ENCODE results near the gene PPP6R2.

Gene PPP6R2

DNA sequence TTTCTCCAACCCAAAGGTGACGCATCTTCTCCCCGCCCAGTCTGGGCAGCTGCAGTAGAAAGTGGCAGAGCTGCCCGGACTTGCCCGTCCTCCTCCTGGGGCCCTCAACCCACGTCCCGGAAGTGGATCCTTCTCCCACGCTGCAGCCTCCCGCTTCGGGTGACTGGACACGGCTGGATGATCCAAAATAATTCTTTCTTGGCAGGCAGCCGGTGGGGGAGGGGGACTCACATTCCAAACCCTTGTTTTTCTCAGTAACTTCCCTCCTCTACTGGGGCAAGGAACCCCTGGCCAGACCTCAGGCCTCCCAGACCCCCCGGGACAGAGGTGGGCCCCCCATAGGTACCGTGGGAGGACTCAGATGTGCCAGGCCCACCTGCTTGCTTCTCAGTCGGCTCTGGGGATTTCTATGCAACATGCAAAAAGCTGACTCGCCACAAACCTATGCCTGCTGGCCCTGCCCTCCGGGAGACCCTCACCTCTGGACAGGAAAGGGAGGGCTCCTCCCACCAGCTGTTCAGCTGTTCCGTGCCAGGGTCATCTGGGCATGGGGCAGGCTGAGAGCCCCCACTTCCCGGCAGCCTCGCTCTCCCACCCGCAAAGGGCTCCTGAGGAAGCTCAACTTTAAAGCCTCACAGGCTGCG lies 37.1 kb upstream of the PPP6R2 start:
- no peak for DNase-seq

DNA sequence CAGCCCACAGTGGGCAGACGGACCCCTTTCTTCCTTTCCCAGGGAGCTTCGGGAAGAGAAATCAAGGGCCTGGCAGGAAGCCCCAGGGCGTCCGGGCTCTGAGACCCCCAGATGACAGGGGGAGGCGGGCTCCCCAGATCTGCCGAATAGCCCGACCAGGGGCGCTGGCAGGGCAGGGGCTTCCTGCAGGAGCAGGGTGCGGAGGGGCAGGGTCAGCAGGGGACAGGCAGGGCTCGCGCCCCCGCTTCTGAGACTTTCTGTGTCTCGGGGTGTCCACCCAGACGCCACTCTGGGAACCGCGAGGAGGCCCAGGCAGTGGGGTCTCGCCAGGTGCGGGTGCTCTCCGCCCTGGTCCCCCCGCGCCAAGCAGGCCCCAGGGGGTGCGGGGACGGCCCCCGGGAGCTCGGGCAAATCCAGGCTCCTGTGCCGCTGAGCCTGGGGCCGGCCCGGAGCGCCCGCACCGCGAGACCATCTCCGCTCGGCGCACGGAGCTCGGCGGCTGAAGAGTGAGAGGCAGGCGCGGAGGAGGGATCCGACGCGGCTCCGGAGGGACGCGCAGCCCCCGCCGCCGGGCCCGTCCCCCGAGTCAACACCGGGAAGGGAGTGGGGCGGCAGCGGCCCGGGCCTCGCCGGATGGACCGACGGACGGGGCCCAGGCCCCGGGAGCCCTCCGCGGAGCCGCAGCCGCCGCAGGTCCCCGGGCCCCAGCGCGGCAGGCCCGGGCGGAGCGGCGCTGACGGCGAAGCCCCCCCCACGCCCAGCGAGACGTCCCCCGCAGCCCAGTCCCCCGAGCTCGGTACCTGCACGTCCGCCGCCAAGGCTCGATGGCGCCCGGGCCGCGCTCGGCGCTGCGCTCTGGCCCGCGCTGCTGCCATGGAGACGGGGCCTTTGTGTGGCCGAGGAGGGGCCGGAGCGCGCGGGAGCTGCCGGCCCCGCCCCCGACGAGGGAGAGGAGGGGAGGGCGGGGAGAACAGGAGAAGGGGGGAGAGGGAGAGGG lies 36.1 kb upstream of the PPP6R2 start, which contains the start of gene PLXNB2:
Gene PLXNB2, minus strand, starts transcription at position 894 of the 997 bp plus-strand sequence. CDS start 17,062 bp downstream, outside the sequence.
- peak; percentile 28 for DNase-seq

DNA sequence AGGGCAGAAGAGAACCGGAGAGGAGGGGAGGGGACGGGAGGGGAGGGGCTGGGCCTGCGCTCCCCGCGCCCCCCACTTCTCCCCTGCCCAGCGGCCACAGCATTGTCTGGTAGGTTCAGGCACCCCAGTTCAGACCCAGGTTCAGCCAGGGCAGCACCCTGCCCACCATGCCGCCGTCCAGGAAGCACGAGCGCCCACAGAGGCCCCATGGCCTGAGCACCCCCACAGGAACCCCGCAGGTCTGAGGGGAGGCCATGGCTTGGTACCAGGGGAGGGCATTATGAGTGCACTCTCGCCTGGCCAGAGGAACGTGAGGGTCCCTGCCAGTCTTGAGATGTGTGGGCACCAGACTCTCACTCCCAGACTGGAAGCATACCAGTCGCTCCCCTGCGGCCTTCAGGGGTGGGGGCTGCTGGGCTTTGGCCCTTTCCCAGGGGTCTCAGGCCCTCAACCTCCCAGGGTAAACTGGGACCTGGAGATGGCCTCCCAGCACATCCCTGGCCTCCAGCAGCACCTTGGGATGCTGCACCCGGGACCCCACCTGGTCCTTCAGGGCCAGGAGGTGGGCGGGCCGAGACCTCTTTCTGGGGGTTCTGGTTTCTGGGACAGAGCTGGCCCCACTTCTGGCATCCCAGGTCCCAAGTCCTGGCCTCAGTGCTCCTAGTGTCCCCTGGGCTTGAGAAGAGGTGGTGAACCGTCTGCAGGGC lies 35.1 kb upstream of the PPP6R2 start:
- no peak for DNase-seq

DNA sequence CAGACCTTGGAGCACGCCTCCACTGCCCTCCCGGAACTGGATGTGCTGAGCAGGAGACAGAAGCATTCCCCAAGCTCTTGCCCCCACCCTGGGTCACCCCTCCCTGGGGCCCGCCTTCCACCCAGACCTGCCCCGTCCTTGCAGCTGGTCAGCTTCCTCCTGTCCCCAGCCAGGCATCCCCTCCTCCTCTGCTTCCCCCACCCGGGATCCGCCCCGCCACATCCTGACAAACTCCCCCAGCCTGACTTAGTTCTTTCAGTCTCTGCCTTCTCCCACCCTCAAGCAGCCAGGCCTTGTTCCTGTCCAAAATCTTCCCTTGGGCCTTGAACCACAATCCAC lies 34.6 kb upstream of the PPP6R2 start:
- DNase-seq, result no peak

DNA sequence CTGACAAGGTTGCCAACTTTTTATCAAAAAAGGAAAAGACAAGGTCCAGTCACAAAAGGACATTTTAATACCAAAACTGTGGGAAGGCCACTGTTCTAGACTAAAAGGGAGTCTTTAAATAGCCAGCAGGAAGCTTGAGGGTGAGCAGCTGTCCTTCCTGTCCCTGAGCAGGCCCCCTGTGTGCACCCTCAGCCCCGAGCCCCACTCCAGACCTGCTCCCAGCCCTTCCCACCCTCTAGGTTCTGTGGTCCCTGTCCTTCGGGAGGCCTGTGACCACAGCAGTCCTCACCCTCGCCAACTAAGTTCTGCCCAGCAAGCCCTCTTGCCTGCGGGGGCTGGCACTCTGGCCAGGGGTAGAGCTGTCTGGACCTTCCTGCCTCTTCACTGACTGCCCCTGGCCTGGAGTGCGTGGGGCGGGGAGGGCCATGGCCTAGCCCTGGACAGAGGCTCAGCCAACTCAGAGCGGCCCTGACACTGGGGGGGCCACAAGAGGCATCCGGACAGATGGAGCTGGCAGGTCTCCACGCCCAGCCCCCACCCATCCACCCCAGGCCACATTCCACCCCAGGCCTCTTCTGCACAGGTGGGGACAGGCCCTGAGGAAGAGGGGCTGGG lies 34.0 kb upstream of the PPP6R2 start:
- no peak for DNase-seq

DNA sequence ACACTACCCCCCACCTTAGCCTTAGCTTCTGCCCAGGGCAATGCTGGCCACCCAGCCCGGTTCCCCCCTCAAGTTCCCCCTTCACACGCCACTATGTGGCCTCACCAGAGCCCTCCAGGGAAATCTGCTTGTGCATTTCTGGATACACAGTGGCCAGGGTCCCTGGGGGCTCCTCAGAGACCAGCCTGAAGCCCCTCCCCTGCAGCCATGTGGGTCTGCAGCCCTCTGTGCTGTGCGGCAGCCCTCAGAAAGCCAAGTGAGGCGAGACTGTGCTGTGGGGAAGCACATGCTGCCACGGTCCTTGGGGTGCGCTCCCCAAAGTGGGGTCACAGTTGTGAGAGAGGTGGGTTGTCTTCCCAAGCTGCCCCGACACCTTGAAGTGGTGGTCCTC lies 33.5 kb upstream of the PPP6R2 start:
- DNase-seq, result no peak

DNA sequence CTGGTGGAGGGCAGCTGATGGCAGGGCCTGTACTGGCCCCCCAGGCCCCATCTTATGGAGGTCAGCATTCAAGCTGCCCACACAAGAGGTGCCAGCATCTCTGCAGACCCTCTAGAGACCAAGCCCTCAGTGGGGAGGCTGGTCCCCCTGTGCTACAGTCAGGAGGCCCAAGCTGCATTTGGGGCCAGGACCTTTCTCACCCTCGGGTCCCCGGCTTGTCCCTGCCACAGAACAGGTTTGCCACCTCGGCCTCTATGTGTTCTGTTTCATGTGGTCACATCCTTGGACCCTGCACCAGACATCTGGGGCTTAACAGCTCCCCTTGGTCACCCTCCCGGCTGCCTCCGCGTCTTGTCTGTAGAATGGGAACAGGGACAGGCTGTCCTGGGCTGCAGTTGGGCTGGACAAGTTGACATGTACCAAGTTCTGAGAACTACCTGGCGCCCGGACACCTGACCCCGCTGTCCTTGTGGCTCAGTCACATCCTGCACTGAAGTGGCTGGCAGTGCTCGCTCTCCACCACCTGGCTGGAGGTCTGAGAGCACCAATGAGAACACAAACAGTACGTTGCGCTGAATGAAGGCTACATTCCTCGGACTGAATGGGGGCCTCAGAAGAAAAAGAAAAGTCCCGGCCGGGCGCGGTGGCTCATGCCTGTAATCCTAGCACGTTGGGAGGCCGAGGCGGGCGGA lies 33.0 kb upstream of the PPP6R2 start:
- DNase-seq, result no peak

DNA sequence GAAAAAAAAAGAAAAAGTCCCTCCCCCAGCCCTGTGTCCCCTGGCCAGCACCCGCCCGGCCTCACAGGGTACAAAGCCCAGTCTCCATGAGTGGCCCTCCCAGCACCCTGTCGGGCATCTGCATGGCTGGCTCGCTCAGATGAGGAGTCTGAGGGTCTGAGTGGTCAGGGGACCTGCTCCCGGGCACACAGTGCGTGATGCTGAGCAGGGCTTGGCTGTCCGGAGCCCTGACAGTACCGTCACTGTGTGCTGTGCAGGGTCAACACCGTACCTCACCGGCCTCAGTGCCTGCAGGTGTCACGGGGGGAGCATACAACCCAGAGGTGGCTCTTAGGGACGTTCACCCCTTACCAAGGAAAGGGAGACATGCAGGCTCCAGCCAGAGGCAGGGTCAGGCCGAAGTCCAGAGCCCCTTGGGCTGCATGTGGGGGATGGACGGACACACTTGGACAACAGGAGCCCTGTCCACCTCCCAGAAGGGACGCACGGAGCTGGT lies 32.1 kb upstream of the PPP6R2 start:
- DNase-seq, result no peak

DNA sequence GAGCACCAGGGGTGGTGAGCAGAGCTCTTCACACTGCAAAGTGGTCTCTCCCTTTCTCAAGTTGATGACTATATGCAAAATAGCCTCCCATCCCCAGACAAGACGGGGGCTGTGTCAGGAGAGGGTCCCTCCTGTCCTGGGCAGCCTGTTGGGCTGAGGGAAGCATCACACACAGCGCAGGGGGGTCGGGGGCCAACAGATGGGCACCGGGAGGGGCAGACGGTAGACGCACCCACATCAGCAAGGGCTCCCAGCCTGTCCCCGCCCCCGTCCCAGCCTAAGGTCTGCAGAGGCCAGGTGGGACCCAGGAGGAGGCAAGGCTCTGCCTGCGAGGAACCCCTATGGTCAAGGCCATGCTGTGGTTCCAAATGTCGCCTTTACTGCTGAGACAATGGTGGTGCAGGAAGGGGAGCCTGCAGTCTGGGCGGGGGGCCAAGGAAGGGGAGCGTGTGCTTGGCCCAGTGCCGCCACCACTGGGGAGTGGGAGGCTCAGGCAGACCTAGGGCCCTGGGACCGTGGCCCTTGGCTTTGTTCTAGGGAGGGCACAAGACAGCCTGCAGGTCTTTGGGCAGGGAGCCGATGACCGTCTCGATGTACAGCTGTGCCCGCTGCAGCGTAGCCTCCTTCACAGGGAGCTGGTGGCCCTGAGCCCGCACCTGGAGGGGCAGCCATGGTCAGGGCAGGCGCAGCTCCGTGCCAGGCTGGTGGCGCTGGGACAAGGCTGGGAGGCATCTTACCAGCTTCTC lies 31.3 kb upstream of the PPP6R2 start:
- no peak for DNase-seq

DNA sequence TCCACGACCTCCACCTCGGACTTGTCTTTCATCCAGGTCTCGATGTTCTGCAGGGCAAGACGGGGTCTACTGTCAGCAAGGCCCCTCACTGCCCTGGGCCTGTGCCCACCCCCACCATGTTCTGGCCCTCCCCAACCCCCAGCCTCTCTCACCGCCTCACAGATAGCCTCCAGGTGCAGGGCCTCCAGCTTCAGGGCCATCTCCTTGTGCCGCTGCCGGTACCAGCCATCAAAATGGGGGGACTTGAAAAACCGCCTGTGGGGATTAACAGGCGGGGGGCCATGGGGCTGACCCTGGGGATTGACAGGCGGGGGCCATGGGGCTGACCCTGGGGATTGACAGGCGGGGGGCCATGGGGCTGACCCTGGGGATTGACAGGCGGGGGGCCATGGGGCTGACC lies 30.8 kb upstream of the PPP6R2 start:
- DNase-seq, result no peak

DNA sequence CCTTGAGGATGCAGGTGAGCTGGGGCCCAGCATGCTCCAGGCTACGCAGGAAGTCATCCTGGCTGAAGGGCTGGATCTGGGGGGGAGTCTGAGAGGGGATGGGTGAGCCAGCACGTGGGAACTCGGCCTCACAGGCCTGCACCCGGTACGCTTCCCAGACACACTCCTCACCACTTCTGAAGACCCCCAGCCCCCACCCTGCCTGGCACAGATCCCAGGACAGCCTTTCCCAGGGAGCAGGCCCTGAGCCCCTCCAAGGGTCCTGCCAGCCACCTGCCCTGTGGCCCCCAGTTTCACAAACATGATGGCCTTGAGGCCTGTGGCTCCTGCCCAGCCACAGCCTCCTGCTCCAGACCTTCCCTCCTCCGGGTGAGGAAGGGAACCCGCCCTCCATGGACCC lies 30.1 kb upstream of the PPP6R2 start:
- DNase-seq, result no peak

DNA sequence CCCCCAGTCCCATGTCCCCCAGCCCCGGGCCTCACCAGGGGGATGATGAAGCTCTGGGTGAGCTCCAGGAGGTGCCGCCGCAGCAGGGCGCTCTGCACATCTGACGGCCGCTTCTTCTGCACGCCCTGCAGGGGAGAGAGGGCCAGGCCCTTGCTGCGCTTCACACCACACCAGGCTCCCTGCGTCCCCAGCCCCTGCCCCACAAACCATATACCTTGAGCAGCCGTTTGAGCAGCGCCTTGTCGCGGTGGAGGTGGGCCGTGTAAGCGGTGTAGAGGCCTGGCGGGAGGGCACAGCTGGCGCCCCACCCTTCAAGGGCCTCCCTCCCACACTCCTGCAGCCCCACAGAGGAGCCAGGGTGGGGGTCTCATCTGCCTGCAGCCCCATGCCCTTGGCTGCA lies 29.5 kb upstream of the PPP6R2 start:
- no peak for DNase-seq

DNA sequence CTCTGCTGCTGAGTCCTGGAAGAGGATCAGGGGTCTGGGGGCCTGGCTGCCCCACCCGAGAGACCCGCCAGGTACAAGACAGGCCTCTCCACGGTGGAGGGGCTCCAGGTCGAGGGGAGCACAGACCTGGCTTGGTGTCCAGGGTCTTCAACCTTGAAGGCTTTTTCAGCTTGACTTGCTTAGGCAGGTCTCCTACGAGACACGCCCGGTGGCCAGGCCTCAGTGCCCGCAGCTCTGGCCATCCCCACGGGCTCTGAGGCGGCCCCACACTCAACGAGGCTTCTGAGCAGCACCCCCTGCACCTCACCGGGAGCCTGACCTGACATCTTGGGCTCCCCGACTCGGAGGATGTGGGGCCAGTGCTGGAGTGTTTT lies 29.1 kb upstream of the PPP6R2 start:
- no peak for DNase-seq

DNA sequence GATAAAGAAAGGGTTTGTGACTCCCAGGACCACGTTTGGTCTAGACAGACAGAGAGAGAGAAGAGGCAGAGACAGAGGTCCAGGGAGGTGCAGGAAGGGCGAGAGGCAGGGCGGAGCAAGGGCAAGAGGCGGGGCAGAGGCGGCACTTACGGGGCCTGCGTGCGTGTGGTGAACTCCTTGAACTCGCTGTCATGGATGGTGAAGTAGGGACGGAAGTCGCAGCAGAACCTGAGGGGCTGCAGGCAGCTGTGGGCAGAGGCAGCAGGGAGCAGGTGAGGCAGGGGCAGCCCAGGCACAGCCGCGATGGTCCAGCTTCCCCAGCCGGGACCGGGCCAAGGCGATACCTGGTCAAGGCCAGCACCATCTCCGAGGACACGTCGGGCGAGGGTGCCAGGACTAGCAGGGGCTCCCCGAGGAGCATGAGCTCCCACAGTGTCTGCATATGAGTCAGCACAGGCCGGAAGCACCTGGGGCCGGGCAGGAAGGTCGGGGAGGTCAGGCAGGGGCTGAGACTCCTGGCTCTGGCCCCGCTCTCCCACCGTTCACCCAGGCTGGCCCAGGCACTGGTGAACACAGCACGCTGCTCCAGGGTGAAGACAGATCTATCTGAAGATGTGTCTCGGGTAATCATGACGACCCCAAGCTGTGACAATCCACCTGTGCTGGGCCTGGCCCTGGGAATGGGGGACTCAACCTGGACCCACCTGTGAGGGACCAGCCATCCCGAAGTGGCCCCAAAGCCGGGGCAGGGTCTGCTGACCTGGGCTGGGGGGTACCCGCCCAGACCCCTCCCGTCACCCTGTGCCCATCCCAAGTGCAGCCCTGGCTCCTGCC lies 28.5 kb upstream of the PPP6R2 start:
- peak; percentile 84 for DNase-seq

DNA sequence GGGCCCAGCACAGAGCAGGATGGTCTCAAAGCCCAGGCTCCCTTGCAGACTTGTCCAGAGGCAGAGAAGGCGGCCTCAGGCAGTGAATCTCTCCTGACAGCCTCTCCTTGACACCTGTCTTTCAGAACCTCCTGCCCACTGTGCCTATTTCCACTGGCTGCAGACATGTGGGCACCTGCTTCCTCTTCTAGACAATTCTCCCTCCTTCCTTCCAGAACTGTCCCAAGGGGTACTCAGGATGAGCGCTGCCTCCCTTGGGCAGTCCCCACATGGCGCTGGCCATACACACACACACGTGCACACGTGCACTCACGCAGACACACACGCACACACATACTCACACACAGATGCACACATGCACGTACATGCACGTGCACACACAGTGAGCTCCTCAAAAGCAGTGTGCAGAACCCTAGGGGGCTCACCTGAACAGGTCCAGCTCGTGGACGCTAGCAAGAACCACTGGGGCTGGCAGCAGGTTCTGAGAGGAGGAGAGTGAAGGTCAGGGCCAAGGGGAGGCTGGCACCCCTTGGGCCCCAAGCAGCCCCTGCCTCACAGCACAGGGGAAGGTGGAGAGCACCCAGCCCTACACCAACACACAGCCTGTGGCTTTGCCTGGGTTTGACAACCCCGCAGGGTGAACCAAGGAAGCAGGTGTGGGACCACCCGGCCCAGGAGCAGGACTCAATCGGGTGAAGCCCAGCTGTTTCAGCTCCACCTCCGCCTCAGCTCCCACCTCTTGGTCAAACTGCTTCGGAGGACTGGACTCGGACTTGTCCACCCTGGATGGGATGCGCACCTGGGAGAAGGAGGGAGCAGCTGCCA lies 27.6 kb upstream of the PPP6R2 start:
- DNase-seq, result no peak

DNA sequence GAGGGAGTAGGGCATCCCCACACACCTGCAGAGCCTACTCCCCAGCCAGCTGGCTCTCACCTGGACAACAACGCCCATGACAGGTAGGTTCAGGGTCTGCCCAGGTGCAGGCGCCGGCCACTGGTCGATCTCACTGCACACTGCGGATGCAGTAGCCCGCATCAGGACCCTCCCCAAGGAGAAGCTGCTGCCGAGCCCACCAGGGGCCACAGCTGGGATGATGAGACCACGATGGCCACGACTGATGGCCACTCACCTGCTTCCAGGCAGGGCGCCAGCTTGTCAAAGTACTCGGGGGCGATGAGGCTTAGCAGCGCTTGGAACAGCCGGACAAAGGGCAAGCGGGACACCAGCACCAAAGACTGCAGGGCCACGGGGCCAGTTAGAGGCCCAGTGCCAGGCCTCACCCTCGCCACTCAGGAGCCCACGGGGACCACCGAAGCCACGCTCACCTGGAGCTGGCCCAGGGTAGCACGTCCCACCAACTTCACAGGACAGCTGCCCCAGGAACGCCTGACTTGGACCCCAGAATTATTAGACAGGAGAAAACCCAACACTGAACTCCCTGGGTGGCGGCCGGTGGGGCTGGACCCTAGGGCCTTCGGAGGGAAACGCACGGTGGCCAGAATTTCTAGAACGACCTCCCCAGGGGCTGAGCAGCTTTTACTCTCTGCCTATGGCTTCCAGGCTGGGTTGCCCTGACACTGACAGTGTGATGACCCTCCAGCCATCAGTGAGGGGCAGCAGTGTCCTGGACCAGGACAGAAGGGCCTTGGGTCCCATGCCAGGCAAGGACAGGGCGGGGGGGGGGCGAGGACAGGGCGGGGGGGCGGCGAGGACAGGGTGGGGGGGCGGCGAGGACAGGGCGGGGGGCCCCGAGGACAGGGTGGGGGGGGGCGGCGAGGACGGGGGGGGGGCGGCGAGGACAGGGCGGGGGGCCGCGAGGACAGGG lies 26.7 kb upstream of the PPP6R2 start:
- no peak for DNase-seq

DNA sequence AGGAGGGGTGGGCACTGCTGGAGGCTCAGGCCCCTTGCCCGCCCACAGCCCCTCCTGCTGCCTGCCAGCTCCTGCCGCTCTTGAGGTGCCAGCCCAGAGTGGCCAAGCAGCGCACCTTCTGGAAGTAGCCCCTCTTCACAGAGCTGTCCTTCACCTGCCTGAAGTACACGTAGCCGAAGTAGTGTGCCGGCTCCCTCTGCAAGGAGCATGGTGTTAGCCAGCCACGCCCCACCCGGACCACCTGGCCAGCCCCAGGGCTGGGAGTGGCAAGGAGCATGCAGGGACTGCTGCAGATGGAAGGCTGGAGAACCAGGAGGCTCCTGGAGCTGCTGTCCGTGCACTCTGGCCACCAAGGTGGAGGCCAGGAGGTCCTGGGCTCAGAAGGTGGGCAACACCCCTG lies 25.9 kb upstream of the PPP6R2 start:
- no peak for DNase-seq

DNA sequence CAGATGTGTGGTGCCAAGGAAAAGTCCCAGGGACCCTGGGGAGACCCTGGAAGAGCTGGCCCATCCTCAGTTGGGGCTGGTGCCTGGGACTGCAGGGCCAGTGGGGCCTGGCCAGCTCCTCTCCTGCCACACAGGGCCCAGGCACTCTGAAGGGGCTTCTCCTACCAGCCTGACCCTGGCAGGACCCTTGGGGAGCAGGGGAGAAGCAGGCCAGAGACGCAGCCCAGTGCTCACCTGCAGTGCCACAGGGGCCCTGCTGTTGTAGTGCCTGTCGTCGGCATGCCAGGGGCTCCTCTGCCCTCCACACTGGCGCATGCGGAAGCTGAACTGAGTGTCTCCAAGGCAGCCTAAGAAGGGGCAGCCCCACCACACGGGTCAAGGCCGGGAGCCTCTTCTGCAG lies 25.5 kb upstream of the PPP6R2 start:
- no peak for DNase-seq

DNA sequence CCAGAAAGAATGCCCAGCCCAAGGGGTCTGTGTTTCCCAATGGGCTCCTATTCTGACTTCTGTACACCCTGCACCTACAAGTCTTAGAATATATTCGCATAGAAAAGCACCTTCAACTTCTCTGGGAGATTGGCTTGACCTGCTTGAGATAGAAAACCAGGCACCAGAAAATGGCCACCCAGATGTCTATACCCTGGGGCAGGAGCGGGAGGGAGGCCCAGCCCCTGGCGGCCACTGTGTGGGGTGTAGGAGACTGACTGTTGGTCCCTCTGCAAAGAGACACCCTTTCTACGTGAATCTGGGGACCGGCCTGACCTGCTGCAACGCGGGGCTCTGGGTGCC lies 24.8 kb upstream of the PPP6R2 start:
- DNase-seq, result no peak
